ENCODE results near the gene SPARCL1. TPM values are rescaled to one million over a fixed set of nuclear protein-coding genes. Genes with fewer than 3 reads are reported as not detected.

The SPARCL1 gene
- total RNA-seq (2014; rRNA removed; shearing (Covaris generic)): 1.5 and 1.7 TPM in 2 replicates
- polyA plus RNA-seq (2016; fragmentation: Nextera tagmentation; extraction: Ambion mirVana): 1.7 and 2.4 TPM in 2 replicates
- long read RNA-seq, partial matches to known transcripts: 3 of 5 reads
- long read RNA-seq, other reads (novel, unspliced or antisense): 2 of 5 reads

- Histone ChIP-seq H4K20me1 (replicated peaks; ENCODE audit: insufficient read depth) (no peaks in the 10 kb centered on the region), H3K27ac (ENCODE audit: low read depth) (no peak within 1 kb of the TSS), H2AFZ (no peak within 1 kb of the TSS), H3F3A (replicated peaks; ENCODE audit: low read depth) (no peaks in the 10 kb centered on the region), H3K36me3 (ENCODE audit: insufficient read depth) (peaks cover 3% of the 10 kb centered on the region; the same call in 1 of the 2 replicates), H3K4me3 (no peak within 1 kb of the TSS), H3K27me3 (ENCODE audit: insufficient read depth) (no peaks in the 10 kb centered on the region), H3K4me1 (ENCODE audit: insufficient read depth) (peaks cover 39% of the 10 kb centered on the region), H3K4me2 (peak within 1 kb of the TSS; percentile 60), H3K9me2 (ENCODE audit: insufficient read depth) (no peaks in the 10 kb centered on the region), H3K79me2 (replicated peaks; ENCODE audit: insufficient read depth) (no peaks in the 10 kb centered on the region)
- peak; percentile 23 for DNase-seq (ENCODE audit: low spot score)
- Mint-ChIP-seq H3K27ac (no peak within 1 kb of the TSS; the same call in 1 of the 2 replicates), H3K27me3 (ENCODE audit: insufficient read depth, low read depth, poor library complexity) (peaks cover 4% of the 10 kb centered on the region), H3K36me3 (ENCODE audit: low read depth) (peaks cover 6% of the 10 kb centered on the region; the same call in 2 of the 3 replicates), H3K9me3 (peaks cover 7% of the 10 kb centered on the region), H3K4me1 (peaks cover 38% of the 10 kb centered on the region), H3K4me3 (no peak within 1 kb of the TSS)
- ATAC-seq: peak; percentile 57
- TF ChIP-seq, protein P1, sequence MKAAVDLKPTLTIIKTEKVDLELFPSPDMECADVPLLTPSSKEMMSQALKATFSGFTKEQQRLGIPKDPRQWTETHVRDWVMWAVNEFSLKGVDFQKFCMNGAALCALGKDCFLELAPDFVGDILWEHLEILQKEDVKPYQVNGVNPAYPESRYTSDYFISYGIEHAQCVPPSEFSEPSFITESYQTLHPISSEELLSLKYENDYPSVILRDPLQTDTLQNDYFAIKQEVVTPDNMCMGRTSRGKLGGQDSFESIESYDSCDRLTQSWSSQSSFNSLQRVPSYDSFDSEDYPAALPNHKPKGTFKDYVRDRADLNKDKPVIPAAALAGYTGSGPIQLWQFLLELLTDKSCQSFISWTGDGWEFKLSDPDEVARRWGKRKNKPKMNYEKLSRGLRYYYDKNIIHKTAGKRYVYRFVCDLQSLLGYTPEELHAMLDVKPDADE (IDR thresholded peaks at IDR 0.05): no peak
- no peak for TF ChIP-seq JUNB (IDR thresholded peaks at IDR 0.05; ENCODE audit: unreplicated experiment)
- TF ChIP-seq, protein P2, sequence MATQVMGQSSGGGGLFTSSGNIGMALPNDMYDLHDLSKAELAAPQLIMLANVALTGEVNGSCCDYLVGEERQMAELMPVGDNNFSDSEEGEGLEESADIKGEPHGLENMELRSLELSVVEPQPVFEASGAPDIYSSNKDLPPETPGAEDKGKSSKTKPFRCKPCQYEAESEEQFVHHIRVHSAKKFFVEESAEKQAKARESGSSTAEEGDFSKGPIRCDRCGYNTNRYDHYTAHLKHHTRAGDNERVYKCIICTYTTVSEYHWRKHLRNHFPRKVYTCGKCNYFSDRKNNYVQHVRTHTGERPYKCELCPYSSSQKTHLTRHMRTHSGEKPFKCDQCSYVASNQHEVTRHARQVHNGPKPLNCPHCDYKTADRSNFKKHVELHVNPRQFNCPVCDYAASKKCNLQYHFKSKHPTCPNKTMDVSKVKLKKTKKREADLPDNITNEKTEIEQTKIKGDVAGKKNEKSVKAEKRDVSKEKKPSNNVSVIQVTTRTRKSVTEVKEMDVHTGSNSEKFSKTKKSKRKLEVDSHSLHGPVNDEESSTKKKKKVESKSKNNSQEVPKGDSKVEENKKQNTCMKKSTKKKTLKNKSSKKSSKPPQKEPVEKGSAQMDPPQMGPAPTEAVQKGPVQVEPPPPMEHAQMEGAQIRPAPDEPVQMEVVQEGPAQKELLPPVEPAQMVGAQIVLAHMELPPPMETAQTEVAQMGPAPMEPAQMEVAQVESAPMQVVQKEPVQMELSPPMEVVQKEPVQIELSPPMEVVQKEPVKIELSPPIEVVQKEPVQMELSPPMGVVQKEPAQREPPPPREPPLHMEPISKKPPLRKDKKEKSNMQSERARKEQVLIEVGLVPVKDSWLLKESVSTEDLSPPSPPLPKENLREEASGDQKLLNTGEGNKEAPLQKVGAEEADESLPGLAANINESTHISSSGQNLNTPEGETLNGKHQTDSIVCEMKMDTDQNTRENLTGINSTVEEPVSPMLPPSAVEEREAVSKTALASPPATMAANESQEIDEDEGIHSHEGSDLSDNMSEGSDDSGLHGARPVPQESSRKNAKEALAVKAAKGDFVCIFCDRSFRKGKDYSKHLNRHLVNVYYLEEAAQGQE (IDR thresholded peaks at IDR 0.05; ENCODE audit: unreplicated experiment): no peak
- TF ChIP-seq ZNF114 (CRISPR knock-in tag; IDR thresholded peaks at IDR 0.05): no peak
- TF ChIP-seq EZH2 (IDR thresholded peaks at IDR 0.05; ENCODE audit: low read depth, unreplicated experiment): no peak
- TF ChIP-seq POLR2AphosphoS5 (IDR thresholded peaks at IDR 0.05; ENCODE audit: low read depth): no peak
- no peak for TF ChIP-seq EZH2phosphoT487 (IDR thresholded peaks at IDR 0.05; ENCODE audit: unreplicated experiment)
- no peak for TF ChIP-seq CTCF (conservative IDR thresholded peaks at IDR 0.05; ENCODE audit: low read depth in 2 of 2)
- TF ChIP-seq ZNF331 (CRISPR knock-in tag; IDR thresholded peaks at IDR 0.05; ENCODE audit: low read depth): no peak
- no peak for TF ChIP-seq NANOG (IDR thresholded peaks at IDR 0.05; ENCODE audit: borderline replicate concordance)
- TF ChIP-seq, protein P3, sequence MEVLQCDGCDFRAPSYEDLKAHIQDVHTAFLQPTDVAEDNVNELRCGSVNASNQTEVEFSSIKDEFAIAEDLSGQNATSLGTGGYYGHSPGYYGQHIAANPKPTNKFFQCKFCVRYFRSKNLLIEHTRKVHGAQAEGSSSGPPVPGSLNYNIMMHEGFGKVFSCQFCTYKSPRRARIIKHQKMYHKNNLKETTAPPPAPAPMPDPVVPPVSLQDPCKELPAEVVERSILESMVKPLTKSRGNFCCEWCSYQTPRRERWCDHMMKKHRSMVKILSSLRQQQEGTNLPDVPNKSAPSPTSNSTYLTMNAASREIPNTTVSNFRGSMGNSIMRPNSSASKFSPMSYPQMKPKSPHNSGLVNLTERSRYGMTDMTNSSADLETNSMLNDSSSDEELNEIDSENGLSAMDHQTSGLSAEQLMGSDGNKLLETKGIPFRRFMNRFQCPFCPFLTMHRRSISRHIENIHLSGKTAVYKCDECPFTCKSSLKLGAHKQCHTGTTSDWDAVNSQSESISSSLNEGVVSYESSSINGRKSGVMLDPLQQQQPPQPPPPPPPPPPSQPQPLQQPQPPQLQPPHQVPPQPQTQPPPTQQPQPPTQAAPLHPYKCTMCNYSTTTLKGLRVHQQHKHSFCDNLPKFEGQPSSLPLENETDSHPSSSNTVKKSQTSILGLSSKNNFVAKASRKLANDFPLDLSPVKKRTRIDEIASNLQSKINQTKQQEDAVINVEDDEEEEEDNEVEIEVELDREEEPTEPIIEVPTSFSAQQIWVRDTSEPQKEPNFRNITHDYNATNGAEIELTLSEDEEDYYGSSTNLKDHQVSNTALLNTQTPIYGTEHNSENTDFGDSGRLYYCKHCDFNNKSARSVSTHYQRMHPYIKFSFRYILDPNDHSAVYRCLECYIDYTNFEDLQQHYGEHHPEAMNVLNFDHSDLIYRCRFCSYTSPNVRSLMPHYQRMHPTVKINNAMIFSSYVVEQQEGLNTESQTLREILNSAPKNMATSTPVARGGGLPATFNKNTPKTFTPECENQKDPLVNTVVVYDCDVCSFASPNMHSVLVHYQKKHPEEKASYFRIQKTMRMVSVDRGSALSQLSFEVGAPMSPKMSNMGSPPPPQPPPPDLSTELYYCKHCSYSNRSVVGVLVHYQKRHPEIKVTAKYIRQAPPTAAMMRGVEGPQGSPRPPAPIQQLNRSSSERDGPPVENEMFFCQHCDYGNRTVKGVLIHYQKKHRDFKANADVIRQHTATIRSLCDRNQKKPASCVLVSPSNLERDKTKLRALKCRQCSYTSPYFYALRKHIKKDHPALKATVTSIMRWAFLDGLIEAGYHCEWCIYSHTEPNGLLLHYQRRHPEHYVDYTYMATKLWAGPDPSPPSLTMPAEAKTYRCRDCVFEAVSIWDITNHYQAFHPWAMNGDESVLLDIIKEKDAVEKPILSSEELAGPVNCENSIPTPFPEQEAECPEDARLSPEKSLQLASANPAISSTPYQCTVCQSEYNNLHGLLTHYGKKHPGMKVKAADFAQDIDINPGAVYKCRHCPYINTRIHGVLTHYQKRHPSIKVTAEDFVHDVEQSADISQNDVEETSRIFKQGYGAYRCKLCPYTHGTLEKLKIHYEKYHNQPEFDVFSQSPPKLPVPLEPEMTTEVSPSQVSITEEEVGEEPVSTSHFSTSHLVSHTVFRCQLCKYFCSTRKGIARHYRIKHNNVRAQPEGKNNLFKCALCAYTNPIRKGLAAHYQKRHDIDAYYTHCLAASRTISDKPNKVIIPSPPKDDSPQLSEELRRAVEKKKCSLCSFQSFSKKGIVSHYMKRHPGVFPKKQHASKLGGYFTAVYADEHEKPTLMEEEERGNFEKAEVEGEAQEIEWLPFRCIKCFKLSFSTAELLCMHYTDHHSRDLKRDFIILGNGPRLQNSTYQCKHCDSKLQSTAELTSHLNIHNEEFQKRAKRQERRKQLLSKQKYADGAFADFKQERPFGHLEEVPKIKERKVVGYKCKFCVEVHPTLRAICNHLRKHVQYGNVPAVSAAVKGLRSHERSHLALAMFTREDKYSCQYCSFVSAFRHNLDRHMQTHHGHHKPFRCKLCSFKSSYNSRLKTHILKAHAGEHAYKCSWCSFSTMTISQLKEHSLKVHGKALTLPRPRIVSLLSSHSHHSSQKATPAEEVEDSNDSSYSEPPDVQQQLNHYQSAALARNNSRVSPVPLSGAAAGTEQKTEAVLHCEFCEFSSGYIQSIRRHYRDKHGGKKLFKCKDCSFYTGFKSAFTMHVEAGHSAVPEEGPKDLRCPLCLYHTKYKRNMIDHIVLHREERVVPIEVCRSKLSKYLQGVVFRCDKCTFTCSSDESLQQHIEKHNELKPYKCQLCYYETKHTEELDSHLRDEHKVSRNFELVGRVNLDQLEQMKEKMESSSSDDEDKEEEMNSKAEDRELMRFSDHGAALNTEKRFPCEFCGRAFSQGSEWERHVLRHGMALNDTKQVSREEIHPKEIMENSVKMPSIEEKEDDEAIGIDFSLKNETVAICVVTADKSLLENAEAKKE (CRISPR knock-in tag; IDR thresholded peaks at IDR 0.05): no peak
- TF ChIP-seq STAT1 (IDR thresholded peaks at IDR 0.05; ENCODE audit: unreplicated experiment): no peak
- TF ChIP-seq CREB1 (CRISPR knock-in tag; IDR thresholded peaks at IDR 0.05; ENCODE audit: low read depth): no peak
Measured at GRCh38 chr4:87529187-87529586, at the start of gene SPARCL1. Gene SPARCL1 (minus strand): TSS chr4:87529376. CDS start chr4:87499574, 29,802 bp downstream.
